C4-2B (cell line): ENCODE measurements around the gene FFAR2.

ENCODE experiments used
- ZFX ChIP-seq: fragments of 450-650 bp; IDR thresholded peaks from 2 replicates; pipeline ENCODE4 v1.6.1; 2017
- TF ChIP-seq, protein P1 (sequence below): fragments of 450-650 bp; conservative IDR thresholded peaks from 2 replicates; pipeline ENCODE4 v1.5.1; 2017; ENCODE audit warnings: mild to moderate bottlenecking

DNA sequence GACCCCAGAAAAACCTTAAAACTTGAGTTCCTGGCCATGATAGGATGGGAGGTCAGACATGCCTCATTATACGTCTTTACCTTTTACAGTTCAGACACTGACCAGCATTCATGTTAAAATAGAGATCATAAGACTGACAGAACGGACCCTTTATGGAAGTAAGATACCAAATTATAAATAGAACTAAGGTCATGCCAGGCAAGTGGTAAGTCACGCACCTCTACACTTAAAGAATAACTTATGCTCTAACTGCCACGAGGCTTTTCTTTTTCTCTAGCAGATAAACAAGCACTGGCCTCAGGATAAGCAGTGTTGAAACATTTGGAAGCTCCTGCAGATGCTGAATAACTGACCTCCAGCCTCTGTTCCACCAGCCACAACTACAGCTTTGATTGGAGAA, 48.8 kb upstream of the FFAR2 start:
- TF ChIP-seq, protein P1, sequence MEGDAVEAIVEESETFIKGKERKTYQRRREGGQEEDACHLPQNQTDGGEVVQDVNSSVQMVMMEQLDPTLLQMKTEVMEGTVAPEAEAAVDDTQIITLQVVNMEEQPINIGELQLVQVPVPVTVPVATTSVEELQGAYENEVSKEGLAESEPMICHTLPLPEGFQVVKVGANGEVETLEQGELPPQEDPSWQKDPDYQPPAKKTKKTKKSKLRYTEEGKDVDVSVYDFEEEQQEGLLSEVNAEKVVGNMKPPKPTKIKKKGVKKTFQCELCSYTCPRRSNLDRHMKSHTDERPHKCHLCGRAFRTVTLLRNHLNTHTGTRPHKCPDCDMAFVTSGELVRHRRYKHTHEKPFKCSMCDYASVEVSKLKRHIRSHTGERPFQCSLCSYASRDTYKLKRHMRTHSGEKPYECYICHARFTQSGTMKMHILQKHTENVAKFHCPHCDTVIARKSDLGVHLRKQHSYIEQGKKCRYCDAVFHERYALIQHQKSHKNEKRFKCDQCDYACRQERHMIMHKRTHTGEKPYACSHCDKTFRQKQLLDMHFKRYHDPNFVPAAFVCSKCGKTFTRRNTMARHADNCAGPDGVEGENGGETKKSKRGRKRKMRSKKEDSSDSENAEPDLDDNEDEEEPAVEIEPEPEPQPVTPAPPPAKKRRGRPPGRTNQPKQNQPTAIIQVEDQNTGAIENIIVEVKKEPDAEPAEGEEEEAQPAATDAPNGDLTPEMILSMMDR, result no peak
- no peak for TF ChIP-seq ZFX
